NT2/D1 (cell line): ENCODE measurements around the gene ROR2.

ENCODE experiments used
- DNase-seq: peaks from one replicate; pipeline ENCODE4 v3.0.0-alpha.2; 2011; ENCODE audit warnings: low read depth, low spot score
- H3K27me3 ChIP-seq: 2 replicates; pipeline ENCODE4 v1.6.0; 2011; ENCODE audit warnings: mild to moderate bottlenecking; ENCODE audit not compliant: insufficient read length, insufficient read depth
- H3K36me3 ChIP-seq: 2 replicates; pipeline ENCODE4 v1.6.1; 2011; ENCODE audit warnings: mild to moderate bottlenecking, low read length, mixed read lengths; ENCODE audit not compliant: insufficient read depth, insufficient read length
- H3K4me1 ChIP-seq: 2 replicates; pipeline ENCODE4 v1.5.1; 2011; ENCODE audit not compliant: insufficient read depth, insufficient read length
- H3K4me3 ChIP-seq: 2 replicates; pipeline ENCODE4 v1.5.1; 2011; ENCODE audit warnings: low read depth; ENCODE audit not compliant: insufficient read length
- H3K9ac ChIP-seq: 2 replicates; pipeline ENCODE4 v1.6.0; 2011; ENCODE audit warnings: low read depth; ENCODE audit not compliant: insufficient read length
- H3K9me3 ChIP-seq: 2 replicates; pipeline ENCODE4 v1.5.1; 2011; ENCODE audit warnings: mild to moderate bottlenecking, low read length; ENCODE audit not compliant: insufficient read depth
- SUZ12 ChIP-seq: IDR thresholded peaks from 2 replicates; pipeline ENCODE4 v1.6.1; 2011; ENCODE audit not compliant: insufficient read length, insufficient read depth; ENCODE audit errors: extremely low read depth
- YY1 ChIP-seq: IDR thresholded peaks from 2 replicates; pipeline ENCODE4 v1.6.1; 2011; ENCODE audit not compliant: insufficient read length, insufficient read depth
- ZNF274 ChIP-seq: IDR thresholded peaks from 2 replicates; pipeline ENCODE4 v1.6.1; 2011; ENCODE audit warnings: mild to moderate bottlenecking, low read depth, low read length

The ROR2 gene

DNA sequence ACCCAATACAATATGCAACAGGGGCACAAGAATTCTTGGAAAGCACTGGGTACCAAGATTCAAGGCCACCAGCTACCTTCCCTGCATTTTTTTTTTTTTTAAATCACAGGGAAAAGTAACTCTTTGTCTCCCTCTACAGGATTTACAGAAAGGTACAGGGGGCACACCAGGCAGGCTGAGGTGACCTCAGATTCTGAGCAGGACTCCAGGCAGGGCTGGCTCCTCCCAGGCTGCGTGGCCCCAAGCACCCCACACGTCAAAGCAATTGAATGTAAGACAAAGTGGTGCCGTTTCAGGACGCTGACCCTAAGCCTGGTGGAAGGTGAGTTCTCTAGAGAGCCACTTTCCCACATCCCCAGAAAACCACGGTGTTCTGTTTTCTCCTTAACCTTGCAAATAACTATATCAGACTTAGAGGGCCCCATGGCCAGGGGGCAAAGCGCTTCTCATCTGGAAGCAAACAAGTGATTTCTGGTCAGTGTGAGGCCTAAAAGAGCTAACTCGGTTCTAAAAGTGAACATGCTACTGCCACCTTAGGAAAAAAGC lies 222.6 kb downstream of the ROR2 start:
- DNase-seq = peak; percentile 50
- H3K9me3 ChIP-seq = no peaks in the 10 kb centered on the region
- no peak overlapping the region for H3K9ac ChIP-seq
- H3K27me3 ChIP-seq = no peaks in the 10 kb centered on the region
- TF ChIP-seq SUZ12 (no peak), ZNF274 (no peak), YY1 (no peak)
- H3K36me3 ChIP-seq = peaks cover 69% of the 10 kb centered on the region
- H3K4me1 ChIP-seq = peaks cover 2% of the 10 kb centered on the region
- H3K4me3 ChIP-seq = no peak overlapping the region

GRCh38 chr9:91726406-91727100 lies 223.5 kb downstream of the ROR2 start:
- Histone ChIP-seq H3K36me3 (peaks cover 67% of the 10 kb centered on the region), H3K9ac (no peak overlapping the region), H3K9me3 (no peaks in the 10 kb centered on the region), H3K4me3 (no peak overlapping the region), H3K4me1 (peaks cover 7% of the 10 kb centered on the region), H3K27me3 (no peaks in the 10 kb centered on the region)
- TF ChIP-seq ZNF274 = no peak
- no peak for DNase-seq

DNA sequence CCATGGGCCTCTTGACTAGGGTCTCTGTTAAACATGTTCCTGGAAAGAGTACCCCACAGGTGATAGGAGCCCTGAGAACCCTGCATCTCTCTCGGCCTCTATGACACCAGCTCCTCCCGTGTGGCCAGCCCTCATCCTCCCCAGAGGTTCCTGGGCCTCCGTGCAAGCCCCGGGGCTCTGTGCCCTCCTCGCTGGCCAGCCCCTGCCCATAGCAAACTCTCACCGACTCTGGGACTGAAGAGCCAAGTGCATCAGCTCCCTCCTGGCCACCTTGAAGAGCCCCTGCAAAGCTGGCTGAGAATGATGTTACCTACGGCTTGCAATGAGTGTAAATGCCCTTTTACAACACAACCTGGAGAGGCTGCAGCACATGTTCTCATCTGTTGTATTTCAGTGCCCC lies 224.4 kb downstream of the ROR2 start:
- Histone ChIP-seq H3K36me3 (peaks cover 58% of the 10 kb centered on the region), H3K4me3 (no peak overlapping the region), H3K9me3 (no peaks in the 10 kb centered on the region), H3K27me3 (no peaks in the 10 kb centered on the region), H3K4me1 (peaks cover 9% of the 10 kb centered on the region), H3K9ac (no peak overlapping the region)
- no peak for DNase-seq
- TF ChIP-seq YY1 (no peak), ZNF274 (no peak), SUZ12 (no peak)

- Histone ChIP-seq H3K27me3 (no peaks in the 10 kb centered on the region), H3K9ac (no peak overlapping the region), H3K4me1 (peaks cover 13% of the 10 kb centered on the region), H3K9me3 (no peaks in the 10 kb centered on the region), H3K36me3 (peaks cover 50% of the 10 kb centered on the region), H3K4me3 (no peak overlapping the region)
- TF ChIP-seq ZNF274 (no peak), SUZ12 (no peak), YY1 (no peak)
- DNase-seq = no peak
Measured at GRCh38 chr9:91724609-91725505, 225.2 kb downstream of the ROR2 start.

GRCh38 chr9:91724068-91724440 lies 226.0 kb downstream of the ROR2 start:
- H3K27me3 ChIP-seq = no peaks in the 10 kb centered on the region
- peaks cover 13% of the 10 kb centered on the region for H3K4me1 ChIP-seq
- DNase-seq = no peak
- no peaks in the 10 kb centered on the region for H3K9me3 ChIP-seq
- H3K9ac ChIP-seq = no peak overlapping the region
- H3K4me3 ChIP-seq = no peak overlapping the region
- TF ChIP-seq YY1 (no peak), SUZ12 (no peak), ZNF274 (no peak)
- peaks cover 44% of the 10 kb centered on the region for H3K36me3 ChIP-seq

DNA sequence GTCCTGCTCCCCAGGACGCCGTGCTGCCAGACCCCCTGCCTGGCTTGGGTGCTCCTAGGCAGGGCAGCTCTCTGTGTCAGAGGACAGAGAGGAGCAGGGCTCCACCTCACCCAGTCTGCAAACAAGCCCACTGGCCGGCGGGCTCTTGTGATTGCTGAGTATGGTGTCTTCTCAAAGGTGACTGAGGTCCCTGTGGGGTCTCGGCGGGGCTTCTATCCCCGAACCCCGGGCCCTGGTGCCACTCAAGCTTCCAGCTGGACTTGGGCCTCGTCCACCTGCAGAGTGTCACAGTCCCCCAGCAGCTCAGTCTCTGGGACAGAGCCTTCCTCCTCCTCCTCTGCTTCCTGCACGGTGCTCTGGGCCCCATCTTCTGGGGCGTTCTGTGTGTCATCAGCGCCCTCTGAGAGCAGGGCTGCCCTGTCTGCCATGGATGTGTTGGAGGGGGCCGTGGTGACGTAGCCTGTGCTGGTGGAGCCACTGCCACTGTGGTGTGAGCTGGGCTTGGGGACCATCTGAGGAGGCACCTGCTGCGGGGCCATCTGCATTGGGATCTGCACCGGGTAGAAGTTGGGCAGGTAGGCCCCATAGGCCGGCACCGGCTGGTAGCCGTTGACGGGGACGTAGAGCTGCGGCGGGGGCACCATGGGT lies 226.5 kb downstream of the ROR2 start:
- DNase-seq = no peak
- H3K36me3 ChIP-seq = peaks cover 44% of the 10 kb centered on the region
- H3K27me3 ChIP-seq = no peaks in the 10 kb centered on the region
- TF ChIP-seq SUZ12 (no peak), YY1 (no peak), ZNF274 (no peak)
- no peak overlapping the region for H3K9ac ChIP-seq
- peaks cover 13% of the 10 kb centered on the region for H3K4me1 ChIP-seq
- no peaks in the 10 kb centered on the region for H3K9me3 ChIP-seq
- H3K4me3 ChIP-seq = no peak overlapping the region
